Measurements from ENCODE around the gene CCL17. TPM values are rescaled to one million over a fixed set of nuclear protein-coding genes. Genes with fewer than 3 reads are reported as not detected.

The CCL17 gene
- total RNA-seq, 1 donor from 2014 or later: not detected

DNA sequence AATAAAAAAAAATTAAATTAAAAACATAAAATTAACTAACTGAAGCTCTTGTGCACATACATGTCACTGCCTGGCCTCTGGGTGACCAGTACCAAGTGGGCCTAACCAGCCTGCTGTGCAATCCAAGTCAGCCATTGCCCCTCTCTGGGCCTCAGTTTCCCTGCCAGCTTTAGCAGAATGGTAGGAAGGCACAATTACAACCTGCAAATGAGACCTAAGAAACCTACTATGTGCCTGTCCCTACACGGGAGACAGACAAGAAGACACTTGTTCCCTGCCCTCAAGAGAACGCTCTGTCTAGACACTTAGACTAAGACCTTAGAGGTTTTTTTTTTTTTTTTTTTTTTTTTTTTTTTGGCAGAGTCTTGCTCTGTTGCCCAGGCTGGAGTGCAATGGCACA is 40.9 kb downstream of the CCL17 start:
- H3K4me1 Mint-ChIP-seq (ENCODE audit: unreplicated experiment): peaks cover 21% of the 10 kb centered on the region
- no peak for DNase-seq (ENCODE audit: extremely low spot score, unreplicated experiment)
- H3K27me3 Mint-ChIP-seq (ENCODE audit: unreplicated experiment): no peaks in the 10 kb centered on the region
- H3K9me3 Mint-ChIP-seq (ENCODE audit: unreplicated experiment): peaks cover 4% of the 10 kb centered on the region
- TF ChIP-seq, protein P1, sequence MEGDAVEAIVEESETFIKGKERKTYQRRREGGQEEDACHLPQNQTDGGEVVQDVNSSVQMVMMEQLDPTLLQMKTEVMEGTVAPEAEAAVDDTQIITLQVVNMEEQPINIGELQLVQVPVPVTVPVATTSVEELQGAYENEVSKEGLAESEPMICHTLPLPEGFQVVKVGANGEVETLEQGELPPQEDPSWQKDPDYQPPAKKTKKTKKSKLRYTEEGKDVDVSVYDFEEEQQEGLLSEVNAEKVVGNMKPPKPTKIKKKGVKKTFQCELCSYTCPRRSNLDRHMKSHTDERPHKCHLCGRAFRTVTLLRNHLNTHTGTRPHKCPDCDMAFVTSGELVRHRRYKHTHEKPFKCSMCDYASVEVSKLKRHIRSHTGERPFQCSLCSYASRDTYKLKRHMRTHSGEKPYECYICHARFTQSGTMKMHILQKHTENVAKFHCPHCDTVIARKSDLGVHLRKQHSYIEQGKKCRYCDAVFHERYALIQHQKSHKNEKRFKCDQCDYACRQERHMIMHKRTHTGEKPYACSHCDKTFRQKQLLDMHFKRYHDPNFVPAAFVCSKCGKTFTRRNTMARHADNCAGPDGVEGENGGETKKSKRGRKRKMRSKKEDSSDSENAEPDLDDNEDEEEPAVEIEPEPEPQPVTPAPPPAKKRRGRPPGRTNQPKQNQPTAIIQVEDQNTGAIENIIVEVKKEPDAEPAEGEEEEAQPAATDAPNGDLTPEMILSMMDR (IDR thresholded peaks at IDR 0.05): no peak
- no peak overlapping the region for H3K27ac Mint-ChIP-seq (ENCODE audit: unreplicated experiment)
- peaks cover 9% of the 10 kb centered on the region for H3K36me3 Mint-ChIP-seq (ENCODE audit: unreplicated experiment)
- H3K4me3 Mint-ChIP-seq (ENCODE audit: unreplicated experiment): no peak overlapping the region

DNA sequence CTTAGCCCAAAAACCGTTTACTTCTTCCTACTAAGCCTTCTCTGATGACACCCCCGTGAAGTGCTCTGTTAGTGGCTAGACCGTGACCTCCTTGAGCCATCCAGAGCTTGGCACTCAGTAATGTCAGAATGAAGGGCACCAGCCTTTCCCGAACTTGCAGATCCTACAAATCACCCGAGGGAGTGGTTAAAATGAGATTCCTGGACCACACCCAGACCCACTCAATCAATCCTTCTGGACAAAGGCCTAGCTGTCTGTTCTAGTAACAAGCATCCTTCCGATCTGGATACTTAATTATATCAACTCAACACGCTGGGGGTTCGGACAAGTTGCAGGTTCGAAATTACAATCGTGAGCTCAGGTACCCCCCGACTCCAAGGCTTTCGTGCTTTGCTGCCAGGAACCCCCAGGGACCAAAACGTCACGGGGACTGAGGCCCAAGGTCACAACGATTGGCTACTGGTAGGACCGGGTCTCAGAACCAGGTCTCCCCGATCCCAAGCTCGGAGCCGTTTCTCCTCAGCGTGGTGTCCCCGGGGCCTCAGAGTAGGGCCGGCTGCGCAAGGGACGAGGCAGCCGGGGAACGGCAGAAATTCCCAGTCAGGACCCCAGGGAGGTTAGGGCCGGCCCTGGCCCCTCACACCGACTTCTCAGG is 42.1 kb downstream of the CCL17 start:
- H3K27ac Mint-ChIP-seq (ENCODE audit: unreplicated experiment): peak overlapping the region; percentile 88
- H3K36me3 Mint-ChIP-seq (ENCODE audit: unreplicated experiment): peaks cover 3% of the 10 kb centered on the region
- no peak for DNase-seq (ENCODE audit: extremely low spot score, unreplicated experiment)
- H3K4me3 Mint-ChIP-seq (ENCODE audit: unreplicated experiment): peak overlapping the region; percentile 94
- TF ChIP-seq, protein P1 (IDR thresholded peaks at IDR 0.05): no peak
- no peaks in the 10 kb centered on the region for H3K9me3 Mint-ChIP-seq (ENCODE audit: unreplicated experiment)
- H3K27me3 Mint-ChIP-seq (ENCODE audit: unreplicated experiment): no peaks in the 10 kb centered on the region
- H3K4me1 Mint-ChIP-seq (ENCODE audit: unreplicated experiment): peaks cover 21% of the 10 kb centered on the region

DNA sequence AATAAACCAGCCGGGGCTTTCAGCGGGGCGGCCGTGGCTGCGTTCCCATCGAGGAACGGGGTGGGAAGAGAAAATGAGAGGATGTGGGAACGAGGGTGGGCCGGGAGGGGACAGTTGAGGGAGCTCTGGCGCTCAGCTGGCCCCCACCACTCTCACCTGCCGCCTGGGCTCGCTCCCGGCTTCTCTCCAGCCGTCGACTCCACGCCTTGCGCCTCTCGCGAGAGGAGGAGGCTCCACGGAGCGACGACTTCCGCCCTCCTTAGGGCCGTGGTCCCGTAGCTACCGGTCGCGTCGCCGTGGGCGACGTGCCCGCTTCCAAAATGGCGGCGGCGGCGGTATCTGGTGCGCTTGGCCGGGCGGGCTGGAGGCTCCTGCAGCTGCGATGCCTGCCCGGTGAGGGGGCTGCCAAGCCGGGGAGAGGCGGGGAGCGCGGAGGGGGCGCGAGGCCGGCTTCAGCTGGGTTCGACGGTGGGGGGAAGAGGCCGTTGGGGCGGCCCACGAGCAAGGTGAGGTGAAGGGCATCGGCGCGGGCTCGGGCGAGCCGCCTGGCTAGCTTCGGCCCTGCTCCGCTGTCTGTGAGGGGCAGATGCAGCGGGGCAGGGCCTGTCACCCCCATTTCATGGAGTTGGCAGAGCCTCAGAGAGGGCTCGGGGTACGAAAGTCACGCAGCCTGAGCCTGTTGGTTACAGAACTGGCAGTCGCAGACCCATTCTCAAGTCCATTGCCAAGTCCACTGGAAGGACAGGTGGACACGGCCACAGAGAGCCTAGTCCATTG is 42.8 kb downstream of the CCL17 start, which contains the start of the genes CIAPIN1 and COQ9:
Gene CIAPIN1 (minus strand): TSS at position 200 of the 777 bp plus-strand sequence. CDS start 6,457 bp downstream, outside the sequence.
Gene COQ9 (plus strand): TSS at position 294 of the 777 bp plus-strand sequence. CDS start 27 bp downstream, at position 321.
- Mint-ChIP-seq H3K27me3 (ENCODE audit: unreplicated experiment) (no peaks in the 10 kb centered on the region), H3K9me3 (ENCODE audit: unreplicated experiment) (no peaks in the 10 kb centered on the region), H3K36me3 (ENCODE audit: unreplicated experiment) (peaks cover 5% of the 10 kb centered on the region), H3K27ac (ENCODE audit: unreplicated experiment) (peak within 1 kb of the TSS; percentile 88), H3K4me3 (ENCODE audit: unreplicated experiment) (peak within 1 kb of the TSS; percentile 94), H3K4me1 (ENCODE audit: unreplicated experiment) (peaks cover 21% of the 10 kb centered on the region)
- TF ChIP-seq, protein P1 (IDR thresholded peaks at IDR 0.05): no peak
- DNase-seq (ENCODE audit: extremely low spot score, unreplicated experiment): peak; percentile 97

DNA sequence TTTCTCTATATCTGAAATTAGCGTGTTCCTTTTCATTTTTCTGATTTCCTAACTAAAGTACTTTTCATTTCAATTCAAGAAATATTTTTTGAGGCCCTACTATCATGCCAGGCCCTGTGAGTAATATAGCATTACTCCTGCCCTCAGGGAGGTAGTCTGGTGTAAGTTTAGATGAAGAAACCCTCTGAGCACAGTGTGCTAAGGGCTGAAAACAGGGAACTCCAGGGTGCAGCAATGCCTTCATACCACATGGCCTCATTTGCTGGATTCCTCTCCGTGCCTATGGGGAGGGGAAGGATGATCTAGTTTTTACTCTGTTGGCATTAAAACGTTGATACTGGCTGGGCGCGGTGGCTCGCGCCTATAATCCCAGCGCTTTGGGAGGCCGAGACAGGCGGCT is 47.5 kb downstream of the CCL17 start:
- no peak overlapping the region for H3K27ac Mint-ChIP-seq (ENCODE audit: unreplicated experiment)
- TF ChIP-seq, protein P1 (IDR thresholded peaks at IDR 0.05): no peak
- H3K4me1 Mint-ChIP-seq (ENCODE audit: unreplicated experiment): peaks cover 10% of the 10 kb centered on the region
- no peak overlapping the region for H3K4me3 Mint-ChIP-seq (ENCODE audit: unreplicated experiment)
- peaks cover 31% of the 10 kb centered on the region for H3K36me3 Mint-ChIP-seq (ENCODE audit: unreplicated experiment)
- no peaks in the 10 kb centered on the region for H3K27me3 Mint-ChIP-seq (ENCODE audit: unreplicated experiment)
- DNase-seq (ENCODE audit: extremely low spot score, unreplicated experiment): no peak
- no peaks in the 10 kb centered on the region for H3K9me3 Mint-ChIP-seq (ENCODE audit: unreplicated experiment)

Data from osteocyte (in vitro differentiated cells).